GM23338 (cell line): ENCODE data around the gene CMSS1. TPM values are rescaled to one million over a fixed set of nuclear protein-coding genes. Genes with fewer than 3 reads are reported as not detected.

ENCODE experiments used
- ATAC-seq: fragments of 200-7000 bp; cut with Tn5 transposase; 3 replicates; pipeline ENCODE4 v1.9.1; 2020
- DNase-seq: peaks from one replicate; pipeline ENCODE4 v3.0.0-alpha.2; 2015; ENCODE audit warnings: low spot score
- H2AFZ ChIP-seq: fragments of 200-600 bp; sonication (generic); 2 replicates; pipeline ENCODE4 v1.8.0; 2016; ENCODE audit warnings: antibody characterized with exemption, mild to moderate bottlenecking, moderate library complexity
- H3F3A ChIP-seq: fragments of 200-600 bp; sonication (generic); replicated peaks from 2 replicates; pipeline ENCODE4 v1.8.0; 2017; ENCODE audit warnings: antibody characterized with exemption, mixed run types, low read depth
- H3K27ac ChIP-seq: fragments of 200-600 bp; sonication (generic); 2 replicates; pipeline ENCODE4 v1.6.1; 2016; ENCODE audit warnings: low read depth
- H3K27me3 ChIP-seq: fragments of 200-600 bp; sonication (generic); 2 replicates; pipeline ENCODE4 v1.8.0; 2016; ENCODE audit warnings: mild to moderate bottlenecking, mixed run types, moderate library complexity; ENCODE audit not compliant: insufficient read depth
- H3K36me3 ChIP-seq: fragments of 200-600 bp; sonication (generic); 2 replicates; pipeline ENCODE4 v1.8.0; 2016; ENCODE audit warnings: mild to moderate bottlenecking; ENCODE audit not compliant: insufficient read depth
- H3K4me1 ChIP-seq: fragments of 200-600 bp; sonication (generic); 2 replicates; pipeline ENCODE4 v1.8.0; 2016; ENCODE audit warnings: mild to moderate bottlenecking, moderate library complexity; ENCODE audit not compliant: insufficient read depth
- H3K4me2 ChIP-seq: fragments of 200-600 bp; sonication (generic); 2 replicates; pipeline ENCODE4 v1.7.1; 2017; ENCODE audit warnings: mixed run types
- H3K4me3 ChIP-seq: fragments of 200-600 bp; sonication (generic); 2 replicates; pipeline ENCODE4 v1.6.1; 2016; ENCODE audit warnings: mixed run types
- H3K79me2 ChIP-seq: fragments of 200-600 bp; sonication (generic); replicated peaks from 2 replicates; pipeline ENCODE4 v1.8.0; 2017; ENCODE audit warnings: mild to moderate bottlenecking; ENCODE audit not compliant: insufficient read depth
- H3K9me2 ChIP-seq: fragments of 200-600 bp; sonication (generic); 2 replicates; pipeline ENCODE4 v1.8.0; 2017; ENCODE audit not compliant: insufficient read depth
- H4K20me1 ChIP-seq: fragments of 200-600 bp; sonication (generic); replicated peaks from 2 replicates; pipeline ENCODE4 v1.8.0; 2017; ENCODE audit warnings: mild to moderate bottlenecking; ENCODE audit not compliant: insufficient read depth
- H3K27ac Mint-ChIP-seq: 2 replicates; pipeline ENCODE4 v1.8.0; 2020; ENCODE audit warnings: inconsistent platforms, mild to moderate bottlenecking, moderate library complexity, mixed read lengths
- H3K27me3 Mint-ChIP-seq: 3 replicates; pipeline ENCODE4 v1.8.0; 2022; ENCODE audit warnings: low read depth, mild to moderate bottlenecking, moderate library complexity, mixed read lengths, inconsistent platforms; ENCODE audit not compliant: insufficient read depth, poor library complexity
- H3K36me3 Mint-ChIP-seq: 3 replicates; pipeline ENCODE4 v1.8.0; 2021; ENCODE audit warnings: low read depth, mild to moderate bottlenecking, inconsistent platforms, moderate library complexity, mixed read lengths
- H3K4me1 Mint-ChIP-seq: 3 replicates; pipeline ENCODE4 v1.8.0; 2020; ENCODE audit warnings: mild to moderate bottlenecking, inconsistent platforms, mixed read lengths
- H3K4me3 Mint-ChIP-seq: 3 replicates; pipeline ENCODE4 v1.8.0; 2021; ENCODE audit warnings: moderate library complexity, mild to moderate bottlenecking, inconsistent platforms, mixed read lengths
- H3K9me3 Mint-ChIP-seq: 3 replicates; pipeline ENCODE4 v1.8.0; 2020; ENCODE audit warnings: moderate library complexity, mild to moderate bottlenecking, inconsistent platforms, mixed read lengths
- CREB1 ChIP-seq: fragments of 250-450 bp; sonication (Bioruptor Pico); IDR thresholded peaks from 2 replicates; pipeline ENCODE4 v1.5.0; 2020; ENCODE audit warnings: low read depth, mild to moderate bottlenecking, moderate library complexity
- EZH2 ChIP-seq: fragments of 200-600 bp; sonication (generic); IDR thresholded peaks from one replicate; pipeline ENCODE4 v1.8.0; 2017; ENCODE audit warnings: antibody characterized with exemption, mild to moderate bottlenecking, low read depth; ENCODE audit not compliant: unreplicated experiment
- EZH2phosphoT487 ChIP-seq: fragments of 200-600 bp; sonication (generic); IDR thresholded peaks from one replicate; pipeline ENCODE4 v1.8.1; 2018; ENCODE audit warnings: antibody characterized with exemption; ENCODE audit not compliant: unreplicated experiment
- JUNB ChIP-seq: IDR thresholded peaks from one replicate; pipeline ENCODE4 v1.6.1; 2016; ENCODE audit warnings: antibody characterized with exemption; ENCODE audit not compliant: unreplicated experiment
- NANOG ChIP-seq: IDR thresholded peaks from 2 replicates; pipeline ENCODE4 v1.6.1; 2016; ENCODE audit warnings: antibody characterized with exemption, borderline replicate concordance
- POLR2AphosphoS5 ChIP-seq: IDR thresholded peaks from 2 replicates; pipeline ENCODE4 v1.6.1; 2016; ENCODE audit warnings: antibody characterized with exemption, low read depth
- STAT1 ChIP-seq: IDR thresholded peaks from one replicate; pipeline ENCODE4 v1.6.1; 2016; ENCODE audit warnings: antibody characterized with exemption; ENCODE audit not compliant: unreplicated experiment
- ZNF114 ChIP-seq: fragments of 250-450 bp; sonication (Bioruptor Pico); IDR thresholded peaks from 2 replicates; pipeline ENCODE4 v1.5.0; 2020; ENCODE audit warnings: mild to moderate bottlenecking, moderate library complexity
- ZNF331 ChIP-seq: fragments of 250-450 bp; sonication (Bioruptor Pico); IDR thresholded peaks from 2 replicates; pipeline ENCODE4 v1.5.0; 2020; ENCODE audit warnings: low read depth, mild to moderate bottlenecking, moderate library complexity
- polyA plus RNA-seq: library from polyadenylated mRNA; unstranded; fragments of >200 nt; fragmentation: Nextera tagmentation; extraction: Ambion mirVana; gene quantifications from 2 replicates; pipeline ENCODE4 v1.2.1, GENCODE V29; 2016
- total RNA-seq: library from RNA; depleted of rRNA; stranded (reverse); fragments of >200 nt; shearing (Covaris generic); gene quantifications from 2 replicates; pipeline ENCODE4 v1.2.3, GENCODE V29; 2014
- TF ChIP-seq, protein P1 (sequence below): fragments of 250-450 bp; sonication (Bioruptor Pico); IDR thresholded peaks from 2 replicates; pipeline ENCODE4 v1.5.0; 2020; ENCODE audit warnings: mild to moderate bottlenecking, moderate library complexity
- TF ChIP-seq, protein P2 (sequence below): IDR thresholded peaks from 2 replicates; pipeline ENCODE4 v1.6.1; 2016; ENCODE audit warnings: antibody characterized with exemption
- TF ChIP-seq, protein P3 (sequence below), 2 experiments: fragments of 200-600 bp in 1 of 2; sonication (generic) in 1 of 2; conservative IDR thresholded peaks; 2 replicates each; pipeline versions ENCODE4 v1.5.1 to v1.6.1; 2016 to 2017; ENCODE audit warnings: antibody characterized with exemption in 2 of 2, low read depth in 2 of 2, mild to moderate bottlenecking in 2 of 2, moderate library complexity in 1 of 2
- TF ChIP-seq, protein P4 (sequence below): IDR thresholded peaks from one replicate; pipeline ENCODE4 v1.6.1; 2018; ENCODE audit warnings: antibody characterized with exemption; ENCODE audit not compliant: unreplicated experiment

Gene CMSS1
- total and polyA plus RNA-seq, 2 experiments from 2014 or later: 39.4 to 187 TPM

DNA sequence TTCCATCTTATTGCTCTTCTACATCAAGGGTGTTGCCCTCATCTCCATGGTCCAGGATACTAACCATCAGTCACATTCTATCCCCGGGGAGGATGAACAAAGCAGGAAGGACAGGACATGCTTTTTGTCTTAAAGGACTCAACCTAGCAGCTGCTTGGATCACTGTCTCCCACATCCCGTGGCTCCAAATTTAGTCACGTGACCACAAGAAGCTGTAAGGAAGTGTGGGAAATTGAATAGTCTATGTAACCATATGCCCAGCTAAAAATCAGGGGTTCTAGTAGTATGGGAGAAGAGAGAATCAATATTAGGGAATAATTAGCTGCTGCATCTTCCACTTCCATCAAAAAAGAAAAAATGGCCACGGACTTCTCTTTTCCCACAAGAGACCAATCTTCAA, 18.2 kb upstream of the CMSS1 start:
- Histone ChIP-seq H4K20me1 (no peaks in the 10 kb centered on the region), H3K4me3 (no peak overlapping the region), H3K4me1 (no peaks in the 10 kb centered on the region), H3K27me3 (no peaks in the 10 kb centered on the region), H3K36me3 (no peaks in the 10 kb centered on the region), H3K79me2 (no peaks in the 10 kb centered on the region), H3K4me2 (no peak overlapping the region), H3F3A (no peaks in the 10 kb centered on the region), H2AFZ (no peak overlapping the region), H3K9me2 (peaks cover 5% of the 10 kb centered on the region; the same call in 1 of the 2 replicates), H3K27ac (no peak overlapping the region)
- Mint-ChIP-seq H3K27me3 (no peaks in the 10 kb centered on the region), H3K27ac (no peak overlapping the region), H3K4me1 (no peaks in the 10 kb centered on the region), H3K4me3 (no peak overlapping the region), H3K9me3 (peaks cover 25% of the 10 kb centered on the region), H3K36me3 (peaks cover 23% of the 10 kb centered on the region)
- DNase-seq: no peak
- TF ChIP-seq EZH2phosphoT487 (no peak), EZH2 (no peak), CREB1 (CRISPR knock-in tag) (no peak), POLR2AphosphoS5 (no peak), ZNF331 (CRISPR knock-in tag) (no peak), JUNB (no peak), ZNF114 (CRISPR knock-in tag) (no peak), NANOG (no peak), STAT1 (no peak)
- TF ChIP-seq, protein P1, sequence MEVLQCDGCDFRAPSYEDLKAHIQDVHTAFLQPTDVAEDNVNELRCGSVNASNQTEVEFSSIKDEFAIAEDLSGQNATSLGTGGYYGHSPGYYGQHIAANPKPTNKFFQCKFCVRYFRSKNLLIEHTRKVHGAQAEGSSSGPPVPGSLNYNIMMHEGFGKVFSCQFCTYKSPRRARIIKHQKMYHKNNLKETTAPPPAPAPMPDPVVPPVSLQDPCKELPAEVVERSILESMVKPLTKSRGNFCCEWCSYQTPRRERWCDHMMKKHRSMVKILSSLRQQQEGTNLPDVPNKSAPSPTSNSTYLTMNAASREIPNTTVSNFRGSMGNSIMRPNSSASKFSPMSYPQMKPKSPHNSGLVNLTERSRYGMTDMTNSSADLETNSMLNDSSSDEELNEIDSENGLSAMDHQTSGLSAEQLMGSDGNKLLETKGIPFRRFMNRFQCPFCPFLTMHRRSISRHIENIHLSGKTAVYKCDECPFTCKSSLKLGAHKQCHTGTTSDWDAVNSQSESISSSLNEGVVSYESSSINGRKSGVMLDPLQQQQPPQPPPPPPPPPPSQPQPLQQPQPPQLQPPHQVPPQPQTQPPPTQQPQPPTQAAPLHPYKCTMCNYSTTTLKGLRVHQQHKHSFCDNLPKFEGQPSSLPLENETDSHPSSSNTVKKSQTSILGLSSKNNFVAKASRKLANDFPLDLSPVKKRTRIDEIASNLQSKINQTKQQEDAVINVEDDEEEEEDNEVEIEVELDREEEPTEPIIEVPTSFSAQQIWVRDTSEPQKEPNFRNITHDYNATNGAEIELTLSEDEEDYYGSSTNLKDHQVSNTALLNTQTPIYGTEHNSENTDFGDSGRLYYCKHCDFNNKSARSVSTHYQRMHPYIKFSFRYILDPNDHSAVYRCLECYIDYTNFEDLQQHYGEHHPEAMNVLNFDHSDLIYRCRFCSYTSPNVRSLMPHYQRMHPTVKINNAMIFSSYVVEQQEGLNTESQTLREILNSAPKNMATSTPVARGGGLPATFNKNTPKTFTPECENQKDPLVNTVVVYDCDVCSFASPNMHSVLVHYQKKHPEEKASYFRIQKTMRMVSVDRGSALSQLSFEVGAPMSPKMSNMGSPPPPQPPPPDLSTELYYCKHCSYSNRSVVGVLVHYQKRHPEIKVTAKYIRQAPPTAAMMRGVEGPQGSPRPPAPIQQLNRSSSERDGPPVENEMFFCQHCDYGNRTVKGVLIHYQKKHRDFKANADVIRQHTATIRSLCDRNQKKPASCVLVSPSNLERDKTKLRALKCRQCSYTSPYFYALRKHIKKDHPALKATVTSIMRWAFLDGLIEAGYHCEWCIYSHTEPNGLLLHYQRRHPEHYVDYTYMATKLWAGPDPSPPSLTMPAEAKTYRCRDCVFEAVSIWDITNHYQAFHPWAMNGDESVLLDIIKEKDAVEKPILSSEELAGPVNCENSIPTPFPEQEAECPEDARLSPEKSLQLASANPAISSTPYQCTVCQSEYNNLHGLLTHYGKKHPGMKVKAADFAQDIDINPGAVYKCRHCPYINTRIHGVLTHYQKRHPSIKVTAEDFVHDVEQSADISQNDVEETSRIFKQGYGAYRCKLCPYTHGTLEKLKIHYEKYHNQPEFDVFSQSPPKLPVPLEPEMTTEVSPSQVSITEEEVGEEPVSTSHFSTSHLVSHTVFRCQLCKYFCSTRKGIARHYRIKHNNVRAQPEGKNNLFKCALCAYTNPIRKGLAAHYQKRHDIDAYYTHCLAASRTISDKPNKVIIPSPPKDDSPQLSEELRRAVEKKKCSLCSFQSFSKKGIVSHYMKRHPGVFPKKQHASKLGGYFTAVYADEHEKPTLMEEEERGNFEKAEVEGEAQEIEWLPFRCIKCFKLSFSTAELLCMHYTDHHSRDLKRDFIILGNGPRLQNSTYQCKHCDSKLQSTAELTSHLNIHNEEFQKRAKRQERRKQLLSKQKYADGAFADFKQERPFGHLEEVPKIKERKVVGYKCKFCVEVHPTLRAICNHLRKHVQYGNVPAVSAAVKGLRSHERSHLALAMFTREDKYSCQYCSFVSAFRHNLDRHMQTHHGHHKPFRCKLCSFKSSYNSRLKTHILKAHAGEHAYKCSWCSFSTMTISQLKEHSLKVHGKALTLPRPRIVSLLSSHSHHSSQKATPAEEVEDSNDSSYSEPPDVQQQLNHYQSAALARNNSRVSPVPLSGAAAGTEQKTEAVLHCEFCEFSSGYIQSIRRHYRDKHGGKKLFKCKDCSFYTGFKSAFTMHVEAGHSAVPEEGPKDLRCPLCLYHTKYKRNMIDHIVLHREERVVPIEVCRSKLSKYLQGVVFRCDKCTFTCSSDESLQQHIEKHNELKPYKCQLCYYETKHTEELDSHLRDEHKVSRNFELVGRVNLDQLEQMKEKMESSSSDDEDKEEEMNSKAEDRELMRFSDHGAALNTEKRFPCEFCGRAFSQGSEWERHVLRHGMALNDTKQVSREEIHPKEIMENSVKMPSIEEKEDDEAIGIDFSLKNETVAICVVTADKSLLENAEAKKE (CRISPR knock-in tag): no peak
- TF ChIP-seq, protein P2, sequence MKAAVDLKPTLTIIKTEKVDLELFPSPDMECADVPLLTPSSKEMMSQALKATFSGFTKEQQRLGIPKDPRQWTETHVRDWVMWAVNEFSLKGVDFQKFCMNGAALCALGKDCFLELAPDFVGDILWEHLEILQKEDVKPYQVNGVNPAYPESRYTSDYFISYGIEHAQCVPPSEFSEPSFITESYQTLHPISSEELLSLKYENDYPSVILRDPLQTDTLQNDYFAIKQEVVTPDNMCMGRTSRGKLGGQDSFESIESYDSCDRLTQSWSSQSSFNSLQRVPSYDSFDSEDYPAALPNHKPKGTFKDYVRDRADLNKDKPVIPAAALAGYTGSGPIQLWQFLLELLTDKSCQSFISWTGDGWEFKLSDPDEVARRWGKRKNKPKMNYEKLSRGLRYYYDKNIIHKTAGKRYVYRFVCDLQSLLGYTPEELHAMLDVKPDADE: no peak
- TF ChIP-seq, protein P3, sequence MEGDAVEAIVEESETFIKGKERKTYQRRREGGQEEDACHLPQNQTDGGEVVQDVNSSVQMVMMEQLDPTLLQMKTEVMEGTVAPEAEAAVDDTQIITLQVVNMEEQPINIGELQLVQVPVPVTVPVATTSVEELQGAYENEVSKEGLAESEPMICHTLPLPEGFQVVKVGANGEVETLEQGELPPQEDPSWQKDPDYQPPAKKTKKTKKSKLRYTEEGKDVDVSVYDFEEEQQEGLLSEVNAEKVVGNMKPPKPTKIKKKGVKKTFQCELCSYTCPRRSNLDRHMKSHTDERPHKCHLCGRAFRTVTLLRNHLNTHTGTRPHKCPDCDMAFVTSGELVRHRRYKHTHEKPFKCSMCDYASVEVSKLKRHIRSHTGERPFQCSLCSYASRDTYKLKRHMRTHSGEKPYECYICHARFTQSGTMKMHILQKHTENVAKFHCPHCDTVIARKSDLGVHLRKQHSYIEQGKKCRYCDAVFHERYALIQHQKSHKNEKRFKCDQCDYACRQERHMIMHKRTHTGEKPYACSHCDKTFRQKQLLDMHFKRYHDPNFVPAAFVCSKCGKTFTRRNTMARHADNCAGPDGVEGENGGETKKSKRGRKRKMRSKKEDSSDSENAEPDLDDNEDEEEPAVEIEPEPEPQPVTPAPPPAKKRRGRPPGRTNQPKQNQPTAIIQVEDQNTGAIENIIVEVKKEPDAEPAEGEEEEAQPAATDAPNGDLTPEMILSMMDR (conservative IDR thresholded peaks at IDR 0.05; ENCODE audit: low read depth in 2 of 2): no peak
- TF ChIP-seq, protein P4, sequence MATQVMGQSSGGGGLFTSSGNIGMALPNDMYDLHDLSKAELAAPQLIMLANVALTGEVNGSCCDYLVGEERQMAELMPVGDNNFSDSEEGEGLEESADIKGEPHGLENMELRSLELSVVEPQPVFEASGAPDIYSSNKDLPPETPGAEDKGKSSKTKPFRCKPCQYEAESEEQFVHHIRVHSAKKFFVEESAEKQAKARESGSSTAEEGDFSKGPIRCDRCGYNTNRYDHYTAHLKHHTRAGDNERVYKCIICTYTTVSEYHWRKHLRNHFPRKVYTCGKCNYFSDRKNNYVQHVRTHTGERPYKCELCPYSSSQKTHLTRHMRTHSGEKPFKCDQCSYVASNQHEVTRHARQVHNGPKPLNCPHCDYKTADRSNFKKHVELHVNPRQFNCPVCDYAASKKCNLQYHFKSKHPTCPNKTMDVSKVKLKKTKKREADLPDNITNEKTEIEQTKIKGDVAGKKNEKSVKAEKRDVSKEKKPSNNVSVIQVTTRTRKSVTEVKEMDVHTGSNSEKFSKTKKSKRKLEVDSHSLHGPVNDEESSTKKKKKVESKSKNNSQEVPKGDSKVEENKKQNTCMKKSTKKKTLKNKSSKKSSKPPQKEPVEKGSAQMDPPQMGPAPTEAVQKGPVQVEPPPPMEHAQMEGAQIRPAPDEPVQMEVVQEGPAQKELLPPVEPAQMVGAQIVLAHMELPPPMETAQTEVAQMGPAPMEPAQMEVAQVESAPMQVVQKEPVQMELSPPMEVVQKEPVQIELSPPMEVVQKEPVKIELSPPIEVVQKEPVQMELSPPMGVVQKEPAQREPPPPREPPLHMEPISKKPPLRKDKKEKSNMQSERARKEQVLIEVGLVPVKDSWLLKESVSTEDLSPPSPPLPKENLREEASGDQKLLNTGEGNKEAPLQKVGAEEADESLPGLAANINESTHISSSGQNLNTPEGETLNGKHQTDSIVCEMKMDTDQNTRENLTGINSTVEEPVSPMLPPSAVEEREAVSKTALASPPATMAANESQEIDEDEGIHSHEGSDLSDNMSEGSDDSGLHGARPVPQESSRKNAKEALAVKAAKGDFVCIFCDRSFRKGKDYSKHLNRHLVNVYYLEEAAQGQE: no peak
- no peak for ATAC-seq
